Ascending aorta (tissue), 2 donors: Measurements from ENCODE around the gene CHKA. TPM values are rescaled to one million over a fixed set of nuclear protein-coding genes. Genes with fewer than 3 reads are reported as not detected.

Experiments
- DNase-seq, 2 donors: peaks; one replicate each; pipeline ENCODE4 v3.0.0-alpha.2; 2019; ENCODE audit warnings: low spot score in 2 of 2
- H3K27ac ChIP-seq, 2 donors: fragments of 200-600 bp; sonication (generic); one replicate each; pipeline ENCODE4 v1.5.1; 2016 to 2017; ENCODE audit warnings: mild to moderate bottlenecking in 1 of 2
- H3K27me3 ChIP-seq: fragments of 200-600 bp; sonication (generic); one replicate; pipeline ENCODE4 v1.5.1; 2017
- H3K36me3 ChIP-seq, 2 donors: fragments of 200-600 bp; sonication (generic); one replicate each; pipeline ENCODE4 v1.5.1; 2016
- H3K4me1 ChIP-seq, 2 donors: fragments of 200-600 bp; sonication (generic); one replicate each; pipeline ENCODE4 v1.5.1; 2016 to 2017; ENCODE audit warnings: mild to moderate bottlenecking in 1 of 2
- H3K4me3 ChIP-seq, 2 donors: fragments of 200-600 bp; sonication (generic); one replicate each; pipeline ENCODE4 v1.5.1; 2016 to 2017; ENCODE audit warnings: mild to moderate bottlenecking in 1 of 2
- H3K9me3 ChIP-seq, 2 donors: fragments of 200-600 bp; sonication (generic); one replicate each; pipeline ENCODE4 v1.5.1; 2016
- intact Hi-C: fragments of 100-400 bp; cut with DNase I; formaldehyde crosslinking; loops from one replicate; pipeline ENCODE4 v1.15.1; 2023
- total RNA-seq: library from RNA; depleted of rRNA; stranded (reverse); fragments of >200 nt; gene quantifications from one replicate; pipeline ENCODE4 v1.1.0, GENCODE V29; 2016
- TF ChIP-seq, protein P1 (sequence below), 3 experiments: fragments of 200-600 bp in 2 of 3; fragments of 450-650 bp in 1 of 3; sonication (generic) in 2 of 3; IDR thresholded peaks; one replicate each; pipeline ENCODE4 v1.5.1; 2016 to 2019; ENCODE audit warnings: antibody characterized with exemption in 3 of 3, mild to moderate bottlenecking in 1 of 3, moderate library complexity in 1 of 3

The CHKA gene
- total RNA-seq, 1 donor from 2014 or later, result 10.1 TPM

DNA sequence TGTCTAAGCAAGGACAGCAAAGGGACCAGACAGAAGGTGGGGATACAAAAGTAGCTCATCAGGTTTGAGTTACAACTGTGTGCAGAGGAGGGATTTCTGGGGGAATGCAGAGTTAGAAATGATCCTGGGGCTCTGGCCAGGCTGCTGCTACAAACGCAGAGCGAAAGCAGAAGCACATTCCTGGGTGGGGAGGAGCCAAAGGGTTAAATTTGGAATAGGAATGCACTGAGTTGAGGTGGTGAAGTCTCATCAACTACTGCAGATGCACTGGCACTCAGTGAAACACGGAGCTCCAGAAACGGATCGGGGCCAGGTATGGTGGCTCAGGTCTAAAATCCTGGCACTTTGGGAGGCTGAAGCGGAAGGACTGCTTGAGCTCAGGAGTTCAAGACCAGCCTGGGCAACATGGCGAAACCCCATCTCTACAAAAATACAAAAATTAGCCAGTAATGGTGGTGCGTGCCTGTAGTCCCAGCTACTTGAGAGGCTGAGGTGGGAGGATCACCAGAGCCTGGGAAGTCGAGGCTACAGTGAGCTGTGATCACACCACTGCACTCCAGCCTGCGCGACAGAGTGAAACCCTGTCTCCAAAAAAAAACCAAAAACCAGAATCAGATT is 3.2 kb downstream of the CHKA start:
- H3K27ac ChIP-seq, result no peak overlapping the region

DNA sequence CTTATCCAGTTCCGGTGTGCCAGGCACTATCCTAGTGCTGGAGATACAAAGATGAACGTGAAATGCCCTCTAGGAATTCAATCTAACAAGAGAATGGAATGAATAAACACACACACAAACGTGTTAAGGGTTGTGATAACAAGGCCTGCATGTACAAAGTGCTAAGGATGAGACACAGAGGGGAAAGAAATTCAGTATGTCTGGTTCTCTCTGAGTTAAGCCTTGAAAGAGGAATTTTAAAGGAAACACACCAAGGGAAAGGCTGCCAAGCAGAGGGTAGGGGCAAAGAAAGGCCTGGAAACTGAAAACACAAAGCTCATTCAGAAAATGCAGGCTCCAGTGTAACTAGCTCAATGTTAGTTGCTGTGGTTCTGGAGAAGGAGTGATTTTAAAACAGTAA is 4.2 kb downstream of the CHKA start:
- TF ChIP-seq, protein P1, sequence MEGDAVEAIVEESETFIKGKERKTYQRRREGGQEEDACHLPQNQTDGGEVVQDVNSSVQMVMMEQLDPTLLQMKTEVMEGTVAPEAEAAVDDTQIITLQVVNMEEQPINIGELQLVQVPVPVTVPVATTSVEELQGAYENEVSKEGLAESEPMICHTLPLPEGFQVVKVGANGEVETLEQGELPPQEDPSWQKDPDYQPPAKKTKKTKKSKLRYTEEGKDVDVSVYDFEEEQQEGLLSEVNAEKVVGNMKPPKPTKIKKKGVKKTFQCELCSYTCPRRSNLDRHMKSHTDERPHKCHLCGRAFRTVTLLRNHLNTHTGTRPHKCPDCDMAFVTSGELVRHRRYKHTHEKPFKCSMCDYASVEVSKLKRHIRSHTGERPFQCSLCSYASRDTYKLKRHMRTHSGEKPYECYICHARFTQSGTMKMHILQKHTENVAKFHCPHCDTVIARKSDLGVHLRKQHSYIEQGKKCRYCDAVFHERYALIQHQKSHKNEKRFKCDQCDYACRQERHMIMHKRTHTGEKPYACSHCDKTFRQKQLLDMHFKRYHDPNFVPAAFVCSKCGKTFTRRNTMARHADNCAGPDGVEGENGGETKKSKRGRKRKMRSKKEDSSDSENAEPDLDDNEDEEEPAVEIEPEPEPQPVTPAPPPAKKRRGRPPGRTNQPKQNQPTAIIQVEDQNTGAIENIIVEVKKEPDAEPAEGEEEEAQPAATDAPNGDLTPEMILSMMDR (IDR thresholded peaks at IDR 0.05), result no peak
- Histone ChIP-seq H3K4me1 (peaks cover 0 to 2% of the 10 kb centered on the region in 2 donors), H3K27me3 (no peaks in the 10 kb centered on the region), H3K27ac (no peak overlapping the region), H3K4me3 (no peak overlapping the region), H3K9me3 (no peaks in the 10 kb centered on the region), H3K36me3 (peaks cover 0 to 4% of the 10 kb centered on the region in 2 donors)
- intact Hi-C loops, result no loop called here
- DNase-seq, result no peak

More for the DNA sequence above, 3.2 kb downstream of the CHKA start:
- peaks cover 0 to 4% of the 10 kb centered on the region in 2 donors for H3K36me3 ChIP-seq
- no peaks in the 10 kb centered on the region for H3K9me3 ChIP-seq
- no peak for DNase-seq
- TF ChIP-seq, protein P1 (IDR thresholded peaks at IDR 0.05), result no peak
- intact Hi-C loops, result no loop called here
- H3K4me3 ChIP-seq, result peak overlapping the region in 1 of 2 donors; percentile 1
- peaks cover 0 to 2% of the 10 kb centered on the region in 2 donors for H3K4me1 ChIP-seq
- H3K27me3 ChIP-seq, result no peaks in the 10 kb centered on the region

DNA sequence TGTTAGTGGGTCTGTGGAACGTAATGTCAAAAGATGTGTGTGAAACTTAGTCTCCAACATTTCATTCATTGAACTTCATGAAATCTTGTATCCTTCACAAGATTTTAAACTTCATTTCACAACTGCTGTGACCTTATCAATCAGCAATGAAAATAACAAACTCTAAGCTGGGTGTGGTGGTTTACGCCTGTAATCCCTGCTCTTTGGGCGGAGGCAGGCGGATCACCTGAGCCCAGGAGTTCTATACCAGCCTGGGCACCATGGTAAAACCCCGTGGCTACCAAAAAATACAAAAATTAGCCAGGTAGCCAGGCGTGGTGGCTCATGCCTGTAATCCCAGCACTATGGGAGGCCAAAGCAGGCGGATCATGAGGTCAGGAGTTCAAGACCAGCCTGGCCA is 5.1 kb downstream of the CHKA start:
- Histone ChIP-seq H3K27me3 (no peaks in the 10 kb centered on the region), H3K27ac (no peak overlapping the region), H3K9me3 (no peaks in the 10 kb centered on the region), H3K4me1 (peaks cover 0 to 2% of the 10 kb centered on the region in 2 donors), H3K4me3 (no peak overlapping the region), H3K36me3 (peaks cover 0 to 4% of the 10 kb centered on the region in 2 donors)
- intact Hi-C loops, result no loop called here
- no peak for DNase-seq
- TF ChIP-seq, protein P1 (IDR thresholded peaks at IDR 0.05), result no peak

DNA sequence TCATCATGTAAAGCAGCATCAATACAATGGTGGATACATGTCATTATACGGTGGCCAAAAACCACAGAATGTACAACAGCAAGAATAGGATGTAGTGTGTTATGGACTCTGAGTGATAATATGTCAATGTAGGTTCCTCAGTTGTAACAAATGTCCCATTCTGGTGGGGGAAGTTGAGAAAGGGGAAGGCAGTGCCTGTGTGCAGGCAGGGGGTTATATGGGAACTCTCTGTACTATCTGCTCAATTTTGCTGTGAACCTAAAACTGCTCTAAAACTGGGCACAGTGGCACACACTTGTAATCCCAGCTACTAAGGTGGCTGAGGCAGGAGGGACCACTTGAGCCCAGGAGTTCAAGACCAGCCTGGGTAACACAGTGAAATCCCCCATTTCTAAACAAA is 5.9 kb downstream of the CHKA start:
- Histone ChIP-seq H3K4me3 (no peak overlapping the region), H3K9me3 (no peaks in the 10 kb centered on the region), H3K36me3 (peaks cover 0 to 4% of the 10 kb centered on the region in 2 donors), H3K27ac (no peak overlapping the region), H3K27me3 (no peaks in the 10 kb centered on the region), H3K4me1 (peaks cover 0 to 2% of the 10 kb centered on the region in 2 donors)
- TF ChIP-seq, protein P1 (IDR thresholded peaks at IDR 0.05), result no peak
- DNase-seq, result no peak
- intact Hi-C loops, result no loop called here

DNA sequence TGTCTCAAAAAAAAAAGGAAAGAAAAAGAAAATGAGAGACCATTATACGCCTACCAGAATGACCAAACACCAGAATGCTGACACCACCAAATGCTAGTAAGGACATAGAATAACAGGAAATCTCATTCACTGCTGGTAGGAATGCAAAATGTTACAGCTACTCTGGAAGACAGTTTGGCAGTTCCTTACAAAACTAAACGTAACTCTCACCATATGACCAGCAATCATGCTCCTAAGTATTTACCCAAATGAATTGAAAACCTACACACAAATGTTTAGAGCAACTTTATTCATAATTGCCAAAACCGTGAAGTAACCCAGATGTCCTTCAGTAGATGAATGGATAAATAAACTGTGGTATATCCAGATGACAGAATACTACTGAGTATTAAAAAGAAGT is 7.2 kb downstream of the CHKA start:
- TF ChIP-seq, protein P1 (IDR thresholded peaks at IDR 0.05), result no peak
- no peaks in the 10 kb centered on the region for H3K9me3 ChIP-seq
- H3K27ac ChIP-seq, result no peak overlapping the region
- H3K27me3 ChIP-seq, result no peaks in the 10 kb centered on the region
- intact Hi-C loops, result no loop called here
- no peak overlapping the region for H3K4me3 ChIP-seq
- no peaks in the 10 kb centered on the region for H3K4me1 ChIP-seq
- no peak for DNase-seq
- H3K36me3 ChIP-seq, result peaks cover 0 to 4% of the 10 kb centered on the region in 2 donors
